8988T (cell line): ENCODE data around the gene DOCK4.
"Not testable (repeated sequence)": the region's sequence is repeated elsewhere in the genome, so short reads cannot be mapped to it uniquely, and the experiment has no call there.

Source experiments
- DNase-seq: peaks from one replicate; pipeline ENCODE4 v3.0.0; 2011

Gene DOCK4

GRCh38 chr7:111927353-111928019 is 278.7 kb downstream of the DOCK4 start:
- no peak for DNase-seq

DNA sequence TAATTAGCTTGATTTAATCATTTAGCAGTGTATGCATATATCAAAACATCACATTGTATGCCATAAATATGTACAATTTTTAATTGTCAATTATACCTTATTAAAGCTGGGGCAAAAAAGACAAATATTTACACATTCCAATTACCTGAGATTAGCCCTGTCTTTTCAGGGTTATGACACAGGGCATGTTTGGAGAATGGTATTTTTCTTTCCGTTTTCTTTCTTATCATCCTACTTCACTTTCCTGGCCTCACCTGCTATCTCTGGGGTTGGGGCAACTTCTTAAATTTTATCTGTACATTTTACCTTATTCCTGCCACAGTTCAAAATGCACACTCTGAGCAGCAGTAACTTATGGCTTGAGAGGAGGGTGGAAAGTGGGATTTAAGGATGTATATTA is 285.9 kb downstream of the DOCK4 start:
- no peak for DNase-seq

DNA sequence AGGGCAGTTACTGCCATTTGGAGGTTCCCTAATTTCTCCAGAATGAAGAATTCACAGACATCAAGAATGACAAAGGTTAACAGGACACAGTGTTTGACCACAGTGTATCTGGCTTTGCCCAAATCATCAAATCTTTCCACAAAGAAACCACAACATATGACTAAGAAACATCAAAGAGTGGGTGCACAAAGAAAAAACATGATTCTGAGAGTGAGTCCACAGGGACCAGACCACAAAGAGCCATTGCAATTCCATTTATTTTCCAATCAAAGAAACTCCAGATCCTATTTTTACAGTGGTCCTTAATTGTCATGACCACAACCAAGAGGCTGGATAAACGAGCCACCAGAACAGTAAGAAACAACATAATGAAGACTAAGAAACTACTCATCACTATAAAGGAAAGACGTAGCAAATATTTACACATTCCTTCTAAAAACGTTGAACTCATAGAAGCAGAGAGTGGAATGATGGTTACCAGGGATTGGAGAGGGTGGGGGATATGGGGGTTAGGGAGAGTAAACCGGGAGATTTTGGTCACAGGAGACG is 286.5 kb downstream of the DOCK4 start:
- DNase-seq: no peak

GRCh38 chr7:111919164-111919563 is 287.0 kb downstream of the DOCK4 start:
- no peak for DNase-seq

DNA sequence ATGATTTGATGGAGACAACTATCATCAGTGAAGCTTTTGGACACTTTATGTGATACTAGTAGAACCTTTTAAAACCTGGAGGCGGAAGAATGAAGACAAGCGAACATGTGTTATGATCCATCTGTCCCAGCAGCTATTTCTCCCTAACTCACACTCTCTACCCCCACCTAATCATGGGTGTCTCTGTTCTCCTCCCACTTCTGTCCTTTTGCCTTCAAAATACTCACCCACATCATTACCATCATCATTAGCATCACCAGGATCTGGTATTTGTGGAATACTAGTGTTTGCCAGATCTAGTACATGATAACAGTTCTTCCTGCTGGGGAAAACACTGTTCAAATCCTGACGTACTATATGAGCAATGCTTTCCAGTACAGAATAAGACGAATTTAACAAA is 287.7 kb downstream of the DOCK4 start:
- no peak for DNase-seq

DNA sequence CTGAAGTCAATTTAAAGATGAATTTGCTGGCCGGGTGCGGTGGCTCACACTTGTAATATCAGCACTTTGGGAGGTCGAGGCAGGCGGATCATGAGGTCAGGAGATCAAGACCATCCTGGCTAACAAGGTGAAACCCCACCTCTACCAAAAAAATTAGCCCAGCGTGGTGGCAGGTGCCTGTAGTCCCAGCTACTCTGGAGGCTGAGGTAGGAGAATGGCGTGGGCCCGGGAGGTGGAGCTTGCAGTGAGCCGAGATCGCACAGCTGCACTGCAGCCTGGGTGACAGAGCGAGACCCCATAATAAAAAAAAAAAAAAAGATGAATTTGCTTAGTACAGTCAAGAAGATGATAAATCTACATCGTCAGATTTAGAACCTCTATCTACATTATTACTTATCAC is 288.8 kb downstream of the DOCK4 start:
- DNase-seq: not testable (repeated sequence)

GRCh38 chr7:111914291-111914690 is 291.9 kb downstream of the DOCK4 start:
- no peak for DNase-seq

- DNase-seq: no peak
Measured at GRCh38 chr7:111911166-111911961, 294.8 kb downstream of the DOCK4 start.

DNA sequence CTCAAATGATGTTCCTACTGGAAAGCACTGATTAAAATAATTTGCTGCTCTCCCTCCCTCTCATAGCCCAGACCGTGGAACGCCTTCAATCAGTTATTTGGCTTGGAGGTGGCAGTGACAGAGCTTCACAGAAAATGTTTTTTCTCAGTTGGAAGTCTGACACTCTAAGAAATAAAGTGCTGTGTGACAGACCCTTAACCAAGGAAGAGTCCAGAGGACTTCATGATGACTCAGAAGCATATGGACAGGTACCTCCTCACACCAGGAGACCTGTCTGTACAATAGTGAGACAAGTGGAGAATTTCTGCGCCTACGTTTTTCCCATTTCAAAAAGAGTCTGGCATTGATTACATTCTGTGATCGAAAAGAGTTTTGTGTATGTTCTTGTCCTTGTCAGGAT is 295.5 kb downstream of the DOCK4 start:
- no peak for DNase-seq

GRCh38 chr7:111908673-111909072 is 297.5 kb downstream of the DOCK4 start:
- DNase-seq: not testable (repeated sequence)

- no peak for DNase-seq
Measured at GRCh38 chr7:111903797-111904196, 302.4 kb downstream of the DOCK4 start.

DNA sequence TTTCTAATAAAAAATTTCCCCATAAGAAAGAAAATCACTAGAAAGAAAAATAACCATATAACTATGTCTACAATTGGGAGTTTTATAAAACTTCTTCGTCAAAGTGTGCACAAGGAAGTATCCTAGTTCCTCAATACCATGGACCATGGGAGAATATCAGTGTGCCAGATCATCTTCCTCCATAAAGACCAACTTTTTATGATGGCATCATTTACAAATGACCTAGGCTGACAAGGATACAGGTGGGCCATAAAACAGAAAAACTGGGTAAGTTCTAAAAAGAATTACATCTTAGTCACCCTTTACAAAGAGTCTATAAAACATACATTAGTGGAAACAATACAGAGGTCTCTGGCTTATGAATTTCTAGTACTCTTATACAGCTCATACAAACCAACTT is 303.2 kb downstream of the DOCK4 start:
- no peak for DNase-seq

DNA sequence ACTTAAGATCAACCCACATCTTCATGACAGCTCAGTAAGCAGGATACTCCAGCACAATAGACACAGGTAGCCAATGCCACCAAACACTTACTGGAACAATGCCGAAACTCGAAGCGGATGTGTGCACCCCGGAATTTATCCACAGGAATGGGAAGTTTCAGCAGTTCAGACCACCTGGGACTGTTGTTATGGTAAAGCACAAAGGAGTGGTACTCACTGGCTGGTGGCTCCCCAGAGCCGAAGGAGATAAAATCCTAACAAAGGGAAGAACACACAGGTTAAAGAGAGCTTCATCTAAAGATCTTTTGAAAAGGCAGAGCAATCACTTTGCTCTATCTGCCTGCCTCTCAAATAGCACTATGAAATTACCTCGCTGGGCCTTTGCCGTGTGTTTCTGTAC is 305.9 kb downstream of the DOCK4 start:
- DNase-seq: no peak

DNA sequence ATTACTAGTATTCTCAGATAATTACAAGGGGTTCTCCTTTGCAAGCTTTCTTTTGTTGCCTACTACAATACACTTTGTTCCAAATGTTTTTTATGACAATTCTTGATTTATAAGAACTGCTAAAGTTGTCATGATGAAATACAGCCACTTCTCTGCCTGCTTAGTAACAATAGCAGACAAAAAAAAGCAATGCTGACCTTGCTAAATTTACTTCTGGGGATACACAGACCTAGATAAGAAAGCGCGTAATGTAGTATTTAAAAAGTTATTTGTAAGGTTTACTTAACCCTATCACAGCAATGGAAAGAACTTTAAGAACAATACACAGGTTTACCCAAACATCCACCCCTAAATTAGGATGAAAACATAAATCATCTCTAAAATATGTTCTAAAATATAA is 311.1 kb downstream of the DOCK4 start:
- no peak for DNase-seq

GRCh38 chr7:111894518-111894917 is 311.7 kb downstream of the DOCK4 start:
- no peak for DNase-seq

GRCh38 chr7:111893190-111893589 is 313.0 kb downstream of the DOCK4 start:
- DNase-seq: no peak

GRCh38 chr7:111892588-111892987 is 313.6 kb downstream of the DOCK4 start:
- DNase-seq: no peak

GRCh38 chr7:111887734-111888133 is 318.5 kb downstream of the DOCK4 start:
- DNase-seq: no peak

DNA sequence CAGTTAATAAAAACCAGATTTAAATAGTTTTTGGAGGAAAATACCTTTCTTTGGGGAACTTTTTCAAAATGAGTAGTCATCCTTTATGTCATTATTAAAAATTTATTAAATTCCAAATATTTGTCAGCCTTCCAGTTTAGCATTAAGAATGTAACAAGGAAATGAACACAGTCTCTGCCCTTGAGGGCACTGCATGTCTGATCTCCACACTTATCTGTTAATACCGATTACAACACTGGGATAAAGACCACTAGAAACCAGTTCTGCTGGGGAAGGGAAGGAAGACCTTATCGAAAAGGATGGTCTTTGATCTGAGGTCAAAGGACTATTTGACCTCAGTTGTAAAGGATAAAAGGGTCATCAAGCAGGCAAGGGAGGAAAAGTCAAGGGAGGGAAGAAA is 320.0 kb downstream of the DOCK4 start:
- no peak for DNase-seq

- DNase-seq: no peak
Measured at GRCh38 chr7:111883241-111883640, 323.0 kb downstream of the DOCK4 start.

GRCh38 chr7:111878785-111879184 is 327.4 kb downstream of the DOCK4 start:
- DNase-seq: no peak

- DNase-seq: no peak
Measured at GRCh38 chr7:111877931-111878330, 328.3 kb downstream of the DOCK4 start.

GRCh38 chr7:111873963-111874690 is 332.1 kb downstream of the DOCK4 start:
- no peak for DNase-seq

DNA sequence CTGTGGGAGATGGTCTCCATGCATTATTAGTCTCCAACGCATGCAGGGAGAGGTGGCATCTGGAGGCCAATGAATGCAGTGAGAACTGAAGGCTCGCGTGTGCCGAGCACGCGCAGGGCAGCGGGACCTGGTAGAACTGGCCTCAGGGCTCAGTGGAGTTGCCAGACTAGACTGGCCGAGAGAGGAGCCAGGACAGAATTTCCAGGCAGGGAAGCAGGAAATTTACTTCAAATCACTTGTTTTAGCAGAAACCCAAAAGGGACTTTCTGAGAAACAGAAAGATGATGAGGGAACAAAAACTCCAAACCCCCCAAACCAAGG is 332.9 kb downstream of the DOCK4 start:
- DNase-seq: no peak
